CD14-positive monocyte (primary cell): ENCODE results near the gene SNX32. TPM values are rescaled to one million over a fixed set of nuclear protein-coding genes. Genes with fewer than 3 reads are reported as not detected.
A peak's percentile ranks its signal among the peaks of the same experiment; 100 is the strongest.

Experiments used
- DNase-seq, 3 donors: peaks; one replicate each; pipeline ENCODE4 v3.0.0-alpha.2; 2011 to 2022
- H2AFZ ChIP-seq: 2 replicates; pipeline ENCODE4 v1.6.0; 2012; ENCODE audit warnings: mild to moderate bottlenecking, low read depth, low read length, inconsistent platforms; ENCODE audit not compliant: insufficient read depth, poor library complexity, severe bottlenecking
- H3K27ac ChIP-seq, 2 donors: 1 replicate in 1 of 2; 2 replicates in 1 of 2; pipeline ENCODE4 v1.5.1; 2012 to 2013; ENCODE audit warnings: low read length in 2 of 2, control low read depth in 1 of 2, inconsistent platforms in 1 of 2, low read depth in 1 of 2, mild to moderate bottlenecking in 1 of 2
- H3K27me3 ChIP-seq, 2 donors: one replicate each; pipeline versions ENCODE4 v1.6.0 to v1.6.1; 2011 to 2013; ENCODE audit warnings: low read length in 2 of 2; ENCODE audit not compliant: control insufficient read depth in 2 of 2, insufficient read depth in 2 of 2
- H3K36me3 ChIP-seq, 2 donors: replicated peaks in 1 of 2; 1 replicate in 1 of 2; 2 replicates in 1 of 2; pipeline versions ENCODE4 v1.5.1 to v1.6.1; 2012 to 2013; ENCODE audit warnings: low read length in 2 of 2, control low read depth in 1 of 2, inconsistent platforms in 1 of 2, mild to moderate bottlenecking in 1 of 2; ENCODE audit not compliant: insufficient read depth in 2 of 2, control insufficient read depth in 1 of 2
- H3K4me1 ChIP-seq, 2 donors: 1 replicate in 1 of 2; 2 replicates in 1 of 2; pipeline versions ENCODE4 v1.5.1 to v1.6.1; 2012 to 2013; ENCODE audit warnings: low read length in 2 of 2, control low read depth in 1 of 2, inconsistent platforms in 1 of 2, mild to moderate bottlenecking in 1 of 2, moderate library complexity in 1 of 2; ENCODE audit not compliant: insufficient read depth in 2 of 2, control insufficient read depth in 1 of 2
- H3K4me2 ChIP-seq: replicated peaks from 2 replicates; pipeline ENCODE3; 2012; ENCODE audit warnings: low read length, moderate library complexity, mild to moderate bottlenecking; ENCODE audit not compliant: poor library complexity, severe bottlenecking; ENCODE audit errors: extremely low read depth
- H3K4me3 ChIP-seq, 3 experiments: fragments of 200-600 bp in 1 of 3; sonication (generic) in 1 of 3; replicated peaks in 1 of 3; 1 replicate in 2 of 3; 2 replicates in 1 of 3; pipeline ENCODE4 v1.5.1; 2011 to 2013; ENCODE audit warnings: low read length in 3 of 3, mild to moderate bottlenecking in 3 of 3, control low read depth in 2 of 3, low read depth in 2 of 3, inconsistent platforms in 1 of 3, moderate library complexity in 1 of 3
- H3K79me2 ChIP-seq: 2 replicates; pipeline ENCODE4 v1.6.0; 2012; ENCODE audit warnings: mild to moderate bottlenecking, control low read depth, inconsistent platforms, low read length, moderate library complexity; ENCODE audit not compliant: insufficient read depth
- H3K9ac ChIP-seq: 2 replicates; pipeline ENCODE4 v1.6.0; 2017; ENCODE audit warnings: low read length, mild to moderate bottlenecking; ENCODE audit not compliant: insufficient read depth, poor library complexity, severe bottlenecking
- H3K9me3 ChIP-seq, 2 donors: replicated peaks in 1 of 2; 1 replicate in 1 of 2; 2 replicates in 1 of 2; pipeline versions ENCODE4 v1.5.1 to v1.6.1; 2012 to 2013; ENCODE audit warnings: low read length in 2 of 2, control low read depth in 1 of 2; ENCODE audit not compliant: control insufficient read depth in 1 of 2, insufficient read depth in 1 of 2
- H4K20me1 ChIP-seq: 2 replicates; pipeline ENCODE4 v1.6.0; 2012; ENCODE audit warnings: mild to moderate bottlenecking, low read length, control low read depth, moderate library complexity; ENCODE audit not compliant: insufficient read depth
- H3K27ac Mint-ChIP-seq, 7 donors: one replicate each; pipeline ENCODE4 v1.8.0; 2020; ENCODE audit warnings: mild to moderate bottlenecking in 7 of 7, mixed read lengths in 7 of 7, moderate library complexity in 6 of 7, inconsistent platforms in 2 of 7
- H3K27me3 Mint-ChIP-seq, 3 donors: one replicate each; pipeline ENCODE4 v1.8.0; 2021 to 2022; ENCODE audit warnings: low read depth in 3 of 3, mild to moderate bottlenecking in 3 of 3, mixed read lengths in 3 of 3, moderate library complexity in 3 of 3, inconsistent platforms in 1 of 3
- H3K36me3 Mint-ChIP-seq, 2 donors: one replicate each; pipeline ENCODE4 v1.8.0; 2020; ENCODE audit warnings: mixed read lengths in 2 of 2, inconsistent platforms in 1 of 2, mild to moderate bottlenecking in 1 of 2
- H3K4me1 Mint-ChIP-seq: one replicate; pipeline ENCODE4 v1.8.0; 2020; ENCODE audit warnings: mild to moderate bottlenecking, mixed read lengths
- H3K4me3 Mint-ChIP-seq, 2 donors: one replicate each; pipeline ENCODE4 v1.8.0; 2020; ENCODE audit warnings: mild to moderate bottlenecking in 2 of 2, mixed read lengths in 2 of 2, moderate library complexity in 1 of 2
- H3K9me3 Mint-ChIP-seq, 7 donors: one replicate each; pipeline ENCODE4 v1.8.0; 2020 to 2022; ENCODE audit warnings: mixed read lengths in 7 of 7, mild to moderate bottlenecking in 6 of 7, moderate library complexity in 6 of 7, inconsistent platforms in 2 of 7
- WGBS: methylation state at CpG from one replicate; pipeline ENCODE4 v1.1.5; 2013; ENCODE audit warnings: missing lambda C conversion rate; ENCODE audit not compliant: insufficient coverage; 5-methylcytosine and 5-hydroxymethylcytosine counted together
- intact Hi-C, 2 donors: fragments of 100-400 bp; cut with micrococcal nuclease; formaldehyde crosslinking; loops; one replicate each; pipeline versions ENCODE4 v1.15.0 to v1.15.1; 2023
- polyA plus RNA-seq, 3 donors: library from polyadenylated mRNA; depleted of rRNA in 1 of 3; unstranded in 2 of 3; stranded (reverse) in 1 of 3; fragments of 300-500 nt in 2 of 3; fragments of >200 nt in 1 of 3; fragmentation: Illumina TruSeq in 2 of 3; gene quantifications; 1 replicate in 2 of 3; 2 replicates in 1 of 3; pipeline ENCODE4 v1.2.3, GENCODE V29; 2012 to 2021
- TF ChIP-seq, protein P1 (sequence below): fragments of 200-600 bp; IDR thresholded peaks from one replicate; pipeline ENCODE4 v1.8.0; 2022; ENCODE audit warnings: antibody characterized with exemption, mild to moderate bottlenecking

SNX32 gene
- polyA plus RNA-seq, 3 donors = 0.07 to 0.40 (median 0.12) TPM

DNA sequence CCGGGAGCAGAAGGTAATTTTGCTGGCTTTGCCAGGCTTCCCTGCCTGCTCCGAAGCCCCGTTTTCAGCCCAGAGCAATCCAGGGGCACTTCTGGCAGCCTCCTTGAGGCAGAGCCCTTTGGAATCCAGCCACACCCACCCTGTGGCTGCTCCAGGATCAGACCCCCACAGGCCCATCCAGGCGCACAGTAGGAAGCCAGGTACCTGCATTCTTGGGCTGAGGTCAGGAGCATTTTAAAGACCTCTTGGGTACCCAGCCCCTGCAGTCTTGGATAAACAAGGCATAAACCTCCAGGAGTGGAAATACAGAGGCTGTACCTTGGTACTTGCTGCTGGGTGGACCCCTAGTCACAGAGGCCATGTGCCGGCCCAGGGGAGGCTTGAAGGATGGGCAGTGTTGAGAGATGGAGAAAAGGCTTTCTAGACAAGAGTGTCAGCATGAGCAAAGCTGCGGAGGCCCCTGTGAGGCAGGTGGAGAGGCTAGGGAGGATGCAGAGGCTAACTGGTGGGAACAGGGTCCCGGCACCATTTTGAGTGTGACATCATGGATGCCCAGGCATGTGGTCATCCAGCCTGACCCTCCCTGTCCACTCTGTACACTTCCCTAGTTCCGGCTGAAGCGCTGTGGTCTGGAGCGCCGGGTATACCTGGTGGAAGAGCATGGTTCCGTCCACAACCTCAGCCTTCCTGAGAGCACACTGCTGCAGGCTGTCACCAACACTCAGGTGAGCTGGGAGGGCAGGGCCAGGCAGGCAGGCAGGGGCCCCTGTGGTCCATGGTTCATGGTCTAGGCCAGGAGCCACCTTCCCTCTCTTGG lies 30.3 kb downstream of the SNX32 start:
- Histone ChIP-seq H3K4me1 (peaks cover 24 to 36% of the 10 kb centered on the region in 2 donors), H3K9me3 (no peaks in the 10 kb centered on the region), H3K27me3 (no peaks in the 10 kb centered on the region), H3K27ac (no peak overlapping the region), H3K4me3 (no peak overlapping the region), H2AFZ (no peak overlapping the region), H3K9ac (no peak overlapping the region), H3K4me2 (no peak overlapping the region), H3K36me3 (peaks cover 48 to 58% of the 10 kb centered on the region in 2 donors), H3K79me2 (peaks cover 30% of the 10 kb centered on the region), H4K20me1 (peaks cover 43% of the 10 kb centered on the region)
- Mint-ChIP-seq H3K9me3 (no peaks in the 10 kb centered on the region), H3K27me3 (peaks cover 0 to 8% (median 3%) of the 10 kb centered on the region in 3 donors), H3K36me3 (peaks cover 40 to 60% of the 10 kb centered on the region in 2 donors), H3K27ac (no peak overlapping the region), H3K4me3 (no peak overlapping the region), H3K4me1 (peaks cover 34% of the 10 kb centered on the region)
- WGBS = 93% methylated on average over 10 of the region's 12 CpGs
- intact Hi-C loops = no loop called here
- no peak for DNase-seq
- TF ChIP-seq, protein P1, sequence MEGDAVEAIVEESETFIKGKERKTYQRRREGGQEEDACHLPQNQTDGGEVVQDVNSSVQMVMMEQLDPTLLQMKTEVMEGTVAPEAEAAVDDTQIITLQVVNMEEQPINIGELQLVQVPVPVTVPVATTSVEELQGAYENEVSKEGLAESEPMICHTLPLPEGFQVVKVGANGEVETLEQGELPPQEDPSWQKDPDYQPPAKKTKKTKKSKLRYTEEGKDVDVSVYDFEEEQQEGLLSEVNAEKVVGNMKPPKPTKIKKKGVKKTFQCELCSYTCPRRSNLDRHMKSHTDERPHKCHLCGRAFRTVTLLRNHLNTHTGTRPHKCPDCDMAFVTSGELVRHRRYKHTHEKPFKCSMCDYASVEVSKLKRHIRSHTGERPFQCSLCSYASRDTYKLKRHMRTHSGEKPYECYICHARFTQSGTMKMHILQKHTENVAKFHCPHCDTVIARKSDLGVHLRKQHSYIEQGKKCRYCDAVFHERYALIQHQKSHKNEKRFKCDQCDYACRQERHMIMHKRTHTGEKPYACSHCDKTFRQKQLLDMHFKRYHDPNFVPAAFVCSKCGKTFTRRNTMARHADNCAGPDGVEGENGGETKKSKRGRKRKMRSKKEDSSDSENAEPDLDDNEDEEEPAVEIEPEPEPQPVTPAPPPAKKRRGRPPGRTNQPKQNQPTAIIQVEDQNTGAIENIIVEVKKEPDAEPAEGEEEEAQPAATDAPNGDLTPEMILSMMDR = no peak

DNA sequence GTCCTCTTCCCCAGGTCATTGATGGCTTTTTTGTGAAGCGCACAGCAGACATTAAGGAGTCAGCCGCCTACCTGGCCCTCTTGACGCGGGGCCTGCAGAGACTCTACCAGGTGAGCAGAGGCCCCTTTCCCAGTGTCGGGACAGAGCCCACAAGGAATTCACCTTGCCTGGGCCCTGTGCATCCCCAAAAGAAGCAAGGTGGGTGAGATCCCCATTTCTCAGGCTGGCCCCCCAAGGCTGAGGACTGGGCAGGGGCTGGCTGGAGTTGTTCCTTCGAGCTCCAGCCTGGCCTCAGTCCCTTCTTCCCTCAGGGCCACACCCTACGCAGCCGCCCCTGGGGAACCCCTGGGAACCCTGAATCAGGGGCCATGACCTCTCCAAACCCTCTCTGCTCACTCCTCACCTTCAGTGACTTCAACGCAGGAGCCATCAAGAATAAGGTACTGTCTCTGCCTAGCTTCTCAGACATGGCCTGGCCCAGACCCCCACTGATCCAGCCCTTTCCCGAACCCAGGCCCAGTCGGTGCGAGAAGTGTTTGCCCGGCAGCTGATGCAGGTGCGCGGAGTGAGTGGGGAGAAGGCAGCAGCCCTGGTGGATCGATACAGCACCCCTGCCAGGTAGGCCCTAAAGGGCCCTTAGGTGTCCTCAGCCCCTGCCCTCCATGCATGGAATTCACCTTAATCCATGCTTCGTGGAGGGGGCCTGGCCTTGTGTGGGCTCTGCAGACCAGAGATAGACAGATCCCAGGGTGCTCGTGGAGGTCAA lies 31.1 kb downstream of the SNX32 start:
- H3K9me3 ChIP-seq = no peaks in the 10 kb centered on the region
- no peak overlapping the region for H2AFZ ChIP-seq
- H3K4me2 ChIP-seq = no peak overlapping the region
- peaks cover 43% of the 10 kb centered on the region for H4K20me1 ChIP-seq
- Mint-ChIP-seq H3K4me1 (peaks cover 29% of the 10 kb centered on the region), H3K27me3 (peaks cover 0 to 11% (median 5%) of the 10 kb centered on the region in 3 donors), H3K9me3 (no peaks in the 10 kb centered on the region), H3K4me3 (no peak overlapping the region), H3K36me3 (peaks cover 40 to 60% of the 10 kb centered on the region in 2 donors), H3K27ac (peak overlapping the region in 2 of 7 donors; percentile 43 to 53)
- H3K4me3 ChIP-seq = no peak overlapping the region
- H3K27ac ChIP-seq = no peak overlapping the region
- H3K4me1 ChIP-seq = peaks cover 16 to 28% of the 10 kb centered on the region in 2 donors
- peaks cover 30% of the 10 kb centered on the region for H3K79me2 ChIP-seq
- intact Hi-C loops = no loop called here
- TF ChIP-seq, protein P1 = no peak
- no peak for DNase-seq
- no peak overlapping the region for H3K9ac ChIP-seq
- H3K27me3 ChIP-seq = no peaks in the 10 kb centered on the region
- 96% methylated on average over 18 of the region's 18 CpGs for WGBS
- H3K36me3 ChIP-seq = peaks cover 48 to 58% of the 10 kb centered on the region in 2 donors
